Measurements from ENCODE around the gene KCNQ1. TPM values are rescaled to one million over a fixed set of nuclear protein-coding genes. Genes with fewer than 3 reads are reported as not detected.

The KCNQ1 gene
- total and polyA plus RNA-seq, 2 donors (not counting 1 experiment from before 2014, with no cell fraction given) = not detected

GRCh38 chr11:2593393-2593950, 148.7 kb downstream of the KCNQ1 start:
- DNase-seq (ENCODE audit: low read depth in 2 of 2) = no peak
- no peak overlapping the region for H3K9ac ChIP-seq (ENCODE audit: insufficient read depth, low read length)
- no peak overlapping the region for H3K27ac ChIP-seq (ENCODE audit: insufficient read depth, low read length)
- no peak overlapping the region for H2AFZ ChIP-seq (ENCODE audit: low read length)
- no peaks in the 10 kb centered on the region for H3K4me1 ChIP-seq (ENCODE audit: control insufficient read depth, extremely low read depth, insufficient read depth, low read length)
- H3K4me3 ChIP-seq (replicated peaks in 1 of 4; ENCODE audit: control extremely low read depth in 1 of 4, insufficient read depth in 1 of 4, low read depth in 3 of 4, low read length in 4 of 4) = no peak overlapping the region
- no peaks in the 10 kb centered on the region for H3K27me3 ChIP-seq (ENCODE audit: control insufficient read depth, insufficient read depth, low read length)
- no peak for TF ChIP-seq CTCF (conservative IDR thresholded peaks at IDR 0.05 in 1 of 2, IDR thresholded peaks at IDR 0.05 in 1 of 2; ENCODE audit: low read depth in 1 of 2, low read length in 2 of 2)
- TF ChIP-seq EZH2 (IDR thresholded peaks at IDR 0.05; ENCODE audit: low read length, missing control alignments) = no peak
- no peaks in the 10 kb centered on the region for H3K79me2 ChIP-seq (ENCODE audit: control insufficient read depth, insufficient read depth, low read length)
- H3K9me3 ChIP-seq (ENCODE audit: control insufficient read depth, insufficient read depth, low read depth, low read length) = no peaks in the 10 kb centered on the region
- H3K36me3 ChIP-seq (ENCODE audit: control insufficient read depth, insufficient read depth, low read length) = no peaks in the 10 kb centered on the region
- H4K20me1 ChIP-seq (ENCODE audit: control insufficient read depth, extremely low read depth, insufficient read depth, low read length) = no peaks in the 10 kb centered on the region
- H3K4me2 ChIP-seq (ENCODE audit: extremely low read depth, insufficient read depth, low read length) = no peak overlapping the region

- Histone ChIP-seq H2AFZ (ENCODE audit: low read length) (no peak overlapping the region), H3K27me3 (ENCODE audit: control insufficient read depth, insufficient read depth, low read length) (no peaks in the 10 kb centered on the region), H3K4me2 (ENCODE audit: extremely low read depth, insufficient read depth, low read length) (no peak overlapping the region), H3K4me1 (ENCODE audit: control insufficient read depth, extremely low read depth, insufficient read depth, low read length) (no peaks in the 10 kb centered on the region), H3K4me3 (replicated peaks in 1 of 4; ENCODE audit: control extremely low read depth in 1 of 4, insufficient read depth in 1 of 4, low read depth in 3 of 4, low read length in 4 of 4) (no peak overlapping the region), H3K36me3 (ENCODE audit: control insufficient read depth, insufficient read depth, low read length) (no peaks in the 10 kb centered on the region), H4K20me1 (ENCODE audit: control insufficient read depth, extremely low read depth, insufficient read depth, low read length) (no peaks in the 10 kb centered on the region), H3K9me3 (ENCODE audit: control insufficient read depth, insufficient read depth, low read depth, low read length) (no peaks in the 10 kb centered on the region), H3K79me2 (ENCODE audit: control insufficient read depth, insufficient read depth, low read length) (no peaks in the 10 kb centered on the region), H3K9ac (ENCODE audit: insufficient read depth, low read length) (no peak overlapping the region), H3K27ac (ENCODE audit: insufficient read depth, low read length) (no peak overlapping the region)
- DNase-seq (ENCODE audit: low read depth in 2 of 2) = no peak
- TF ChIP-seq CTCF (conservative IDR thresholded peaks at IDR 0.05 in 1 of 2, IDR thresholded peaks at IDR 0.05 in 1 of 2; ENCODE audit: low read depth in 1 of 2, low read length in 2 of 2) (no peak), EZH2 (IDR thresholded peaks at IDR 0.05; ENCODE audit: low read length, missing control alignments) (no peak)
Observed at GRCh38 chr11:2594267-2594666, 149.5 kb downstream of the KCNQ1 start.

GRCh38 chr11:2595204-2595603, 150.4 kb downstream of the KCNQ1 start:
- no peaks in the 10 kb centered on the region for H3K27me3 ChIP-seq (ENCODE audit: control insufficient read depth, insufficient read depth, low read length)
- no peaks in the 10 kb centered on the region for H4K20me1 ChIP-seq (ENCODE audit: control insufficient read depth, extremely low read depth, insufficient read depth, low read length)
- DNase-seq (ENCODE audit: low read depth in 2 of 2) = no peak
- H3K4me1 ChIP-seq (ENCODE audit: control insufficient read depth, extremely low read depth, insufficient read depth, low read length) = no peaks in the 10 kb centered on the region
- TF ChIP-seq EZH2 (IDR thresholded peaks at IDR 0.05; ENCODE audit: low read length, missing control alignments) (no peak), CTCF (conservative IDR thresholded peaks at IDR 0.05 in 1 of 2, IDR thresholded peaks at IDR 0.05 in 1 of 2; ENCODE audit: low read depth in 1 of 2, low read length in 2 of 2) (no peak)
- H3K4me3 ChIP-seq (replicated peaks in 1 of 4; ENCODE audit: control extremely low read depth in 1 of 4, insufficient read depth in 1 of 4, low read depth in 3 of 4, low read length in 4 of 4) = no peak overlapping the region
- no peak overlapping the region for H3K4me2 ChIP-seq (ENCODE audit: extremely low read depth, insufficient read depth, low read length)
- H3K9me3 ChIP-seq (ENCODE audit: control insufficient read depth, insufficient read depth, low read depth, low read length) = no peaks in the 10 kb centered on the region
- H3K36me3 ChIP-seq (ENCODE audit: control insufficient read depth, insufficient read depth, low read length) = no peaks in the 10 kb centered on the region
- no peak overlapping the region for H2AFZ ChIP-seq (ENCODE audit: low read length)
- no peaks in the 10 kb centered on the region for H3K79me2 ChIP-seq (ENCODE audit: control insufficient read depth, insufficient read depth, low read length)
- H3K27ac ChIP-seq (ENCODE audit: insufficient read depth, low read length) = no peak overlapping the region
- no peak overlapping the region for H3K9ac ChIP-seq (ENCODE audit: insufficient read depth, low read length)

Measured in fibroblast of lung (primary cell).